ENCODE data around the gene SYT15.

GRCh38 chr10:46551701-46552525 lies 27.0 kb upstream of the SYT15 start:
- TF ChIP-seq CTCF (IDR thresholded peaks at IDR 0.05): no peak
- no peak for TF ChIP-seq EZH2 (IDR thresholded peaks at IDR 0.05; ENCODE audit: borderline replicate concordance, insufficient read depth, low read depth, low read length, poor library complexity, severe bottlenecking)
